ENCODE measurements around the gene ABCC5.
"Not testable (repeated sequence)": the region's sequence is repeated elsewhere in the genome, so short reads cannot be mapped to it uniquely, and the experiment has no call there.

The ABCC5 gene

DNA sequence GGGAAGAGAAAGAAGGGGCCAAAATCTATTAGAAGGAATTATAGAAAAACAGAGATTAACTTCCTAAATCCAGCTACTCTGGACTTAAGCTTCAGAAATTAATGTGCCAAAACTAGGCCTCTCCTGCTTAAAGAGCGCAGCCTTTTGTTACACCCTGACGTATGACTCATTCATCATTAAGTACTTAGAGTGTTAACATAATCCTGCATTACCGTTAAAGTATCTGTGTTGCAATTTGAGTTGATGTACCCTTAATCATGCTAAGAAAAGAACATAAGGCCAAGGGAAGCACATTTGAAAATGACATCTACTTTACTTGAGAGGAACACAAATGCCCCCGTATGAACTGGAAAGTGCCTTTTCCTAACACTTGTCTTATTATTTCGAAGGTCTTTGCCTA, 21.7 kb upstream of the ABCC5 start:
- no peaks in the 10 kb centered on the region for H3K36me3 ChIP-seq (ENCODE audit: control insufficient read depth, insufficient read depth, low read length)
- H3K9me3 ChIP-seq (ENCODE audit: control insufficient read depth, low read length): no peaks in the 10 kb centered on the region
- no peak overlapping the region for H3K4me3 ChIP-seq (ENCODE audit: insufficient read depth, low read depth, low read length, poor library complexity, severe bottlenecking)
- no peak for DNase-seq
- H3K27me3 ChIP-seq (replicated peaks; ENCODE audit: control insufficient read depth, insufficient read depth, low read length, poor library complexity, severe bottlenecking): no peaks in the 10 kb centered on the region
- H3K27ac ChIP-seq (ENCODE audit: insufficient read depth, low read length, poor library complexity, severe bottlenecking): no peak overlapping the region
- no peaks in the 10 kb centered on the region for H3K4me1 ChIP-seq (ENCODE audit: control insufficient read depth, insufficient read depth, low read length, poor library complexity, severe bottlenecking)

DNA sequence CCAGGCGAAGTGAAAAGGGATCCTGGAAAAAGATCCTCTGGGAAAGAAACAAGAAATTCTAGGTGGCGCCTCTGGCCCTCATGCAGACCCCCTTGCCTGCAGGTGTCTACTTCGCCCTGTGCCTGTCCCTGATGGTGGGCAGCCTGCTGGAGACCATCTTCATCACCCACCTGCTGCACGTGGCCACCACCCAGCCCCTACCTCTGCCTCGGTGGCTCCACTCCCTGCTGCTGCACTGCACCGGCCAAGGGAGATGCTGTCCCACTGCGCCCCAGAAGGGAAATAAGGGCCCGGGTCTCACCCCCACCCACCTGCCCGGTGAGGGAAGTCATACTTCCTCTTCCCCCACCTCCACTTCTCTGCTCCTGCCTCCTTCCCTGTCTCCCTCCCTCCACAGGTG, 20.6 kb upstream of the ABCC5 start:
- H3K27ac ChIP-seq (ENCODE audit: insufficient read depth, low read length, poor library complexity, severe bottlenecking); DNase-seq; H3K9me3 ChIP-seq (ENCODE audit: control insufficient read depth, low read length); H3K36me3 ChIP-seq (ENCODE audit: control insufficient read depth, insufficient read depth, low read length); H3K27me3 ChIP-seq (replicated peaks; ENCODE audit: control insufficient read depth, insufficient read depth, low read length, poor library complexity, severe bottlenecking); H3K4me3 ChIP-seq (ENCODE audit: insufficient read depth, low read depth, low read length, poor library complexity, severe bottlenecking); H3K4me1 ChIP-seq (ENCODE audit: control insufficient read depth, insufficient read depth, low read length, poor library complexity, severe bottlenecking): not testable (repeated sequence)

DNA sequence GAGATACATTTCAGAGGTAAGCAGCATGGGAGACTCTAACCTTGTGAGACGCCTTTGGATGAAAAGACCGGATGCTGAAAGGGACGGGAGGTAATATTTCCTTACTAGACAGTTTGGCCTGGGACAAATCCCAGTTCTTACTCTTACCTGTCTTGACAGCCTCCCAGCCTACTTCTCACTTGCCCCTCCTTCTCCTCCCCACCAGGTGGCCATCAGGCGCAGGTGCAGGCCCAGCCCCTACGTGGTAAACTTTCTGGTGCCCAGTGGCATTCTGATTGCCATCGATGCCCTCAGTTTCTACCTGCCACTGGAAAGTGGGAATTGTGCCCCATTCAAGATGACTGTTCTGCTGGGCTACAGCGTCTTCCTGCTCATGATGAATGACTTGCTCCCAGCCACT, 20.1 kb upstream of the ABCC5 start:
- Histone ChIP-seq H3K36me3 (ENCODE audit: control insufficient read depth, insufficient read depth, low read length) (no peaks in the 10 kb centered on the region), H3K27ac (ENCODE audit: insufficient read depth, low read length, poor library complexity, severe bottlenecking) (no peak overlapping the region), H3K9me3 (ENCODE audit: control insufficient read depth, low read length) (no peaks in the 10 kb centered on the region), H3K27me3 (replicated peaks; ENCODE audit: control insufficient read depth, insufficient read depth, low read length, poor library complexity, severe bottlenecking) (no peaks in the 10 kb centered on the region), H3K4me1 (ENCODE audit: control insufficient read depth, insufficient read depth, low read length, poor library complexity, severe bottlenecking) (no peaks in the 10 kb centered on the region), H3K4me3 (ENCODE audit: insufficient read depth, low read depth, low read length, poor library complexity, severe bottlenecking) (no peak overlapping the region)
- DNase-seq: no peak

DNA sequence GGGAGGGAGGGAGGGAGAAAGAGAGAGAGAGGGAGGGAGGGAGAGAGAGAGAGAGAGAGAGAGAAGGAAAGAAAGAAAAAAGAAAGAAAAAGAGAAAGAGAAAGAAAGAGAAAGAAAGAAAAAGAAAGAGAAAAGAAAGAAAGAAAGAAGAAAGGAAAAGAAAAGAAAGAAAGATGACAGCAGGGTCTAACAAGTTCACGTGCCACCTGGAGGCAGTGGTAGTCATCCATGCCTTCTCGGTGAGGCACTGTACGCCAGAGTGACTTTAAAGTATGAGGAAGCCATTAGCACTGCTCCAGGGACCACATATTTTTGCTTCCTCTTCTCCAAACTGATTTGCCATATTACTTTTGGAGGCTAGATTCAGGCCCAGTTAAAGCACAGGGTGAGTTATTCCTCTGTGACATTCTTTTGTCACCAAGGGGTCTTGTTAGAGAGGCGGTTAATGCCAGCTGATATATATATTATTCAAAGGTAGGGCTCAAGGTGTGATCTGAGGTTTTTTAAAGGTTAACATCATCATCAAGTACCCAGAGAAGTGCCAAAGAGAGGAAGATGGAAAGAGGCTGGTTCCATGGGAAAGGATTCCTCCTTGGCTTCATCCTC, 13.6 kb upstream of the ABCC5 start, which contains the start of gene HTR3D:
HTR3D (plus strand) TSS at position 556 of the 606 bp plus-strand sequence; CDS start at position 556, 0 bp downstream.
- Histone ChIP-seq H3K4me1 (ENCODE audit: control insufficient read depth, insufficient read depth, low read length, poor library complexity, severe bottlenecking) (no peaks in the 10 kb centered on the region), H3K27ac (ENCODE audit: insufficient read depth, low read length, poor library complexity, severe bottlenecking) (no peak within 1 kb of the TSS), H3K9me3 (ENCODE audit: control insufficient read depth, low read length) (no peaks in the 10 kb centered on the region), H3K4me3 (ENCODE audit: insufficient read depth, low read depth, low read length, poor library complexity, severe bottlenecking) (no peak within 1 kb of the TSS), H3K36me3 (ENCODE audit: control insufficient read depth, insufficient read depth, low read length) (no peaks in the 10 kb centered on the region), H3K27me3 (replicated peaks; ENCODE audit: control insufficient read depth, insufficient read depth, low read length, poor library complexity, severe bottlenecking) (no peaks in the 10 kb centered on the region)
- DNase-seq: no peak

DNA sequence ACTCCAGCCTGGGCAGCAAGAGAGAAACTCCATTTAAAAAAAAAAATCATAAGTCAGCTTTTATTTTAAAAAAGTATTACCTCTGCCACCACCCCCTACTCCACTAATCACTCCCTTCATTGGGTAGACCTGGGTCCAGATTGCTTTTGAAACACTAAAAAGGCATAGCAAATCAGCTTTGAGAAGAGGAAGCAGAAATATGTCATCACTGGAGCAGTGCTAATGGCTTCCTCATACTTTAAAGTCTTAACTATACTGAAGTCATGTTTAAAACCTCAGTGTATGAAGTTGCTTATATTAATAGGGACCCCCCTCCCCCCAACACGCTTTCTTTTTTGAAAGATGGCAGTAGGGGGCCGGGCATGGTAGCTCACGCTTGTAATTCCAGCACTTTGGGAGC, 12.9 kb upstream of the ABCC5 start:
- Histone ChIP-seq H3K4me3 (ENCODE audit: insufficient read depth, low read depth, low read length, poor library complexity, severe bottlenecking) (no peak overlapping the region), H3K36me3 (ENCODE audit: control insufficient read depth, insufficient read depth, low read length) (no peaks in the 10 kb centered on the region), H3K9me3 (ENCODE audit: control insufficient read depth, low read length) (no peaks in the 10 kb centered on the region), H3K27me3 (replicated peaks; ENCODE audit: control insufficient read depth, insufficient read depth, low read length, poor library complexity, severe bottlenecking) (no peaks in the 10 kb centered on the region), H3K4me1 (ENCODE audit: control insufficient read depth, insufficient read depth, low read length, poor library complexity, severe bottlenecking) (no peaks in the 10 kb centered on the region), H3K27ac (ENCODE audit: insufficient read depth, low read length, poor library complexity, severe bottlenecking) (no peak overlapping the region)
- no peak for DNase-seq

- H3K4me1 ChIP-seq (ENCODE audit: control insufficient read depth, insufficient read depth, low read length, poor library complexity, severe bottlenecking): no peaks in the 10 kb centered on the region
- no peak for DNase-seq
- H3K27me3 ChIP-seq (replicated peaks; ENCODE audit: control insufficient read depth, insufficient read depth, low read length, poor library complexity, severe bottlenecking): no peaks in the 10 kb centered on the region
- no peak overlapping the region for H3K27ac ChIP-seq (ENCODE audit: insufficient read depth, low read length, poor library complexity, severe bottlenecking)
- no peak overlapping the region for H3K4me3 ChIP-seq (ENCODE audit: insufficient read depth, low read depth, low read length, poor library complexity, severe bottlenecking)
- H3K36me3 ChIP-seq (ENCODE audit: control insufficient read depth, insufficient read depth, low read length): no peaks in the 10 kb centered on the region
- H3K9me3 ChIP-seq (ENCODE audit: control insufficient read depth, low read length): no peaks in the 10 kb centered on the region
These were observed 11.8 kb upstream of the ABCC5 start for GRCh38 chr3:184029443-184029842.

- not testable (repeated sequence) for H3K27me3 ChIP-seq (replicated peaks; ENCODE audit: control insufficient read depth, insufficient read depth, low read length, poor library complexity, severe bottlenecking); H3K36me3 ChIP-seq (ENCODE audit: control insufficient read depth, insufficient read depth, low read length); H3K4me1 ChIP-seq (ENCODE audit: control insufficient read depth, insufficient read depth, low read length, poor library complexity, severe bottlenecking); H3K9me3 ChIP-seq (ENCODE audit: control insufficient read depth, low read length); H3K27ac ChIP-seq (ENCODE audit: insufficient read depth, low read length, poor library complexity, severe bottlenecking); DNase-seq; H3K4me3 ChIP-seq (ENCODE audit: insufficient read depth, low read depth, low read length, poor library complexity, severe bottlenecking)
These were observed 10.7 kb upstream of the ABCC5 start for GRCh38 chr3:184028275-184028890.

DNA sequence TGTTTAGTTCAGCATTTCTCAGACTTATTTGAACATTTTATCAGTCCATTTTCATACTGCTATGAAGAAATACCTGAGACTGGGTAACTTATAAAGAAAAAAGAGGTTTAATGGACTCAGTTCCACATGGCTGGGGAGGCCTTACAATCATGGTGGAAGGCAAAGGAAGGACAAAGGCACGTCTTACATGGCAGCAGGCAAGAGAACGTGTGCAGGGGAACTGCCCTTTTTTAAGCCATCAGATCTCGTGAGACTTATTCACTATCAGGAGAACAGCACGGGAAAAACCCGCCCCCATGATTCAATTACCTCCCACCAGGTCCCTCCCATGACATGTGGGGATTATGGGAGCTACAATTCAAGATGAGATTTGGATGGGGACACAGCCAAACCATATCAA, 7.6 kb upstream of the ABCC5 start:
- not testable (repeated sequence) for H3K27ac ChIP-seq (ENCODE audit: insufficient read depth, low read length, poor library complexity, severe bottlenecking); H3K27me3 ChIP-seq (replicated peaks; ENCODE audit: control insufficient read depth, insufficient read depth, low read length, poor library complexity, severe bottlenecking); H3K4me1 ChIP-seq (ENCODE audit: control insufficient read depth, insufficient read depth, low read length, poor library complexity, severe bottlenecking); H3K36me3 ChIP-seq (ENCODE audit: control insufficient read depth, insufficient read depth, low read length); DNase-seq; H3K9me3 ChIP-seq (ENCODE audit: control insufficient read depth, low read length); H3K4me3 ChIP-seq (ENCODE audit: insufficient read depth, low read depth, low read length, poor library complexity, severe bottlenecking)

DNA sequence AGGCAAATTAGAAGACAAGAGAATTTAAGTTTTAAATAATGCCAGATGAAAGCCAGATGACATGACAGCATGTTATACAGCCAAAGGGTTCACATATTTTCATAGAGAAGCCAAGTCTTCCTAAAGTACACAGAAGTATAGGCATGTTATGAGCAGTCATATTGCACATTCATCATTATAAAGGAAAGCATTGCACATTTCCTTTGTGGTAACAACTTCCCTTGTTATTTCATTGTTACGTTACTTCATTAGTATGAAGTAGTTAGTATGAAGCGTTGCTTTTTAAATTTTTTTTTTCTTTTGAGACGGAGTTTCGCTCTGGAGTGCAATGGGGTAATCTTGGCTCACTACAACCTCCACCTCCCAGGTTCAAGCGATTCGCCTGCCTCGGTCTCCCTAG, 4.6 kb upstream of the ABCC5 start:
- Histone ChIP-seq H3K36me3 (ENCODE audit: control insufficient read depth, insufficient read depth, low read length) (no peaks in the 10 kb centered on the region), H3K9me3 (ENCODE audit: control insufficient read depth, low read length) (no peaks in the 10 kb centered on the region), H3K27me3 (replicated peaks; ENCODE audit: control insufficient read depth, insufficient read depth, low read length, poor library complexity, severe bottlenecking) (no peaks in the 10 kb centered on the region), H3K4me3 (ENCODE audit: insufficient read depth, low read depth, low read length, poor library complexity, severe bottlenecking) (no peak overlapping the region), H3K27ac (ENCODE audit: insufficient read depth, low read length, poor library complexity, severe bottlenecking) (no peak overlapping the region), H3K4me1 (ENCODE audit: control insufficient read depth, insufficient read depth, low read length, poor library complexity, severe bottlenecking) (no peaks in the 10 kb centered on the region)
- DNase-seq: no peak

DNA sequence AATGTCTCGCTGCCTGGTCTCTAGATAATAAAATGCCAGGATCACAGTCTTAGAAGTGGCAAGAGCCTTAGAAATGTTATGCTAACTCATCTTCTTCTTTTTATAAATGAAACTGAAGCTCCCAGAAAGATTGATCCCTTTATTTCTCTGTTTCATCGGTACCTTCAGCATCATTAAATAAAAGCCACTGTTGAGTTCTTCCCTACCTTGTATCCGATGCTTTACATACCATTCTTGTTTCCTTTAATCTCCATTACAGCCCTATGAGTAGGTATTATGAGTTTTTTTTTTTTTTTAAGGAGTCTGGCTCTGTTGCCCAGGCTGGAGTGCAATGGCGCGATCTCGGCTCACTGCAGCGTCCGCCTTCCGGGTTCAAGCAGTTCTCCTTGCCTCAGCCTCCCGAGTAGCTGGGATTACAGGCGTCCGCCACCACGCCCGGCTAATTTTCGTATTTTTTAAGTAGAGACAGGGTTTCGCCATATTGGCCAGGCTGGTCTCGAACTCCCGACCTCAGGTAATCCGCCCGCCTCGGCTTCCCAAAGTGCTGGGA, 815 bp upstream of the ABCC5 start:
- H3K27ac ChIP-seq (ENCODE audit: insufficient read depth, low read length, poor library complexity, severe bottlenecking): no peak overlapping the region
- H3K27me3 ChIP-seq (replicated peaks; ENCODE audit: control insufficient read depth, insufficient read depth, low read length, poor library complexity, severe bottlenecking): no peaks in the 10 kb centered on the region
- peaks cover 6% of the 10 kb centered on the region for H3K4me1 ChIP-seq (ENCODE audit: control insufficient read depth, insufficient read depth, low read length, poor library complexity, severe bottlenecking)
- peak overlapping the region; percentile 99 for H3K4me3 ChIP-seq (ENCODE audit: insufficient read depth, low read depth, low read length, poor library complexity, severe bottlenecking)
- DNase-seq: no peak
- H3K9me3 ChIP-seq (ENCODE audit: control insufficient read depth, low read length): no peaks in the 10 kb centered on the region
- peaks cover 2% of the 10 kb centered on the region for H3K36me3 ChIP-seq (ENCODE audit: control insufficient read depth, insufficient read depth, low read length)

All from effector memory CD4-positive, alpha-beta T cell (primary cell).